NB4 (cell line): ENCODE data around the gene GPANK1.
A peak's percentile ranks its signal among the peaks of the same experiment; 100 is the strongest.

Experiments
- DNase-seq: peaks from one replicate; pipeline ENCODE4 v3.0.0; 2010; ENCODE audit warnings: low read depth
- H3K4me3 ChIP-seq: one replicate; pipeline ENCODE4 v1.5.1; 2011; ENCODE audit warnings: mild to moderate bottlenecking, low read depth, low read length, moderate library complexity
- CTCF ChIP-seq: IDR thresholded peaks from one replicate; pipeline ENCODE4 v1.5.1; 2012; ENCODE audit warnings: low read depth, low read length
- MYC ChIP-seq: IDR thresholded peaks from 2 replicates; pipeline ENCODE4 v1.6.1; 2011; ENCODE audit warnings: low read depth, low read length
- POLR2A ChIP-seq: IDR thresholded peaks from 2 replicates; pipeline ENCODE4 v1.6.1; 2011; ENCODE audit warnings: mild to moderate bottlenecking; ENCODE audit not compliant: insufficient read length; ENCODE audit errors: extremely low read depth
- TF ChIP-seq, protein P1 (sequence below): IDR thresholded peaks from 2 replicates; pipeline ENCODE4 v1.6.1; 2011; ENCODE audit warnings: low read depth, low read length

The GPANK1 gene

GRCh38 chr6:31622684-31623091 is 42.1 kb downstream of the GPANK1 start:
- no peak for TF ChIP-seq MYC
- no peak for TF ChIP-seq POLR2A
- no peak for TF ChIP-seq CTCF
- TF ChIP-seq, protein P1, sequence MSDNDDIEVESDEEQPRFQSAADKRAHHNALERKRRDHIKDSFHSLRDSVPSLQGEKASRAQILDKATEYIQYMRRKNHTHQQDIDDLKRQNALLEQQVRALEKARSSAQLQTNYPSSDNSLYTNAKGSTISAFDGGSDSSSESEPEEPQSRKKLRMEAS, result no peak
- DNase-seq, result peak; percentile 65
- H3K4me3 ChIP-seq, result peak overlapping the region; percentile 77

GRCh38 chr6:31621991-31622390 is 42.8 kb downstream of the GPANK1 start:
- no peak for DNase-seq

DNA sequence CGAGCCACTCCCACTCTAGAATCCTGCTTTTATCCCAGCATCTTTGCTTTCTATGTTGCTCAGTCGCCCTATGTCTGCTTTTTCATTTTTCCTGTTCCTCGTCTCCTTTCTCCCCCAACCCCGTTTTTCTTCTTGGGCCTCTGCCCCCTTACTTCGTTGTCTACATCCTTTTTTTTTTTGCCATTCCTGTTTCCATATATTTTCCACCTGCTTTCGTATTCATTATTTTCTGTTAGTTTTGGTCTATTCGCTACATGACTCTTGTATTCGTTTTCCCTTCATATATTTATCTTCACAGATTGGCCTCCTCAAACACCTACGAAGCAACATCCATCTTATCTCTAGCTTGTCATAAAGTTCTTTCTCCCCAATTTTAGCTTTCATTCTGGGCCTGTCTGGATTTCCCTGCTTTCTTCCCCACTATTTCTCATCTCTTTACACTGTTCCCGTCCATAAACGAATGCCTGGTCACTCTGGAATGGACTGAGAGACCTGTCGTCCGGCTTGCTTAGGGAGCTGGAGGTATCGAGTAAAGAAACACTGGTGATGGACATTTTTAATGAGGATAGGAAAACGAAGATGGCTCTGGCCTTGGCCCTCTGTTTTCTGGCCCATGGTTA is 43.4 kb downstream of the GPANK1 start:
- DNase-seq, result no peak
- H3K4me3 ChIP-seq, result peak overlapping the region; percentile 77
- TF ChIP-seq, protein P1, result no peak
- TF ChIP-seq CTCF (no peak), POLR2A (no peak), MYC (no peak)

More at GRCh38 chr6:31621991-31622390, 42.8 kb downstream of the GPANK1 start:
- peak overlapping the region; percentile 77 for H3K4me3 ChIP-seq
- no peak for TF ChIP-seq POLR2A
- no peak for TF ChIP-seq MYC
- TF ChIP-seq, protein P1, result no peak
- no peak for TF ChIP-seq CTCF

GRCh38 chr6:31620586-31621319 is 44.0 kb downstream of the GPANK1 start, which contains the start of gene PRRC2A:
PRRC2A (plus strand) TSS chr6:31620715; CDS start chr6:31622790, 2,075 bp downstream.
- peak within 1 kb of the TSS; percentile 77 for H3K4me3 ChIP-seq
- peak; percentile 89 for DNase-seq
- TF ChIP-seq, protein P1, result 0 out of 2 replicates have a peak, but pooled peaks have one; percentile 20
- TF ChIP-seq POLR2A, result no peak
- TF ChIP-seq MYC, result peak; percentile 26
- no peak for TF ChIP-seq CTCF

GRCh38 chr6:31619805-31620585 is 44.8 kb downstream of the GPANK1 start:
- DNase-seq, result peak; percentile 100
- peak; percentile 76 for TF ChIP-seq POLR2A
- TF ChIP-seq MYC, result no peak; the same call in 1 of the 2 replicates
- no peak for TF ChIP-seq CTCF
- TF ChIP-seq, protein P1, result no peak

More at GRCh38 chr6:31619805-31620585, 44.8 kb downstream of the GPANK1 start:
- H3K4me3 ChIP-seq, result peak overlapping the region; percentile 75
